Measurements from ENCODE around the gene HNRNPL.
A peak's percentile ranks its signal among the peaks of the same experiment; 100 is the strongest.
"Not testable (repeated sequence)": the region's sequence is repeated elsewhere in the genome, so short reads cannot be mapped to it uniquely, and the experiment has no call there.

Gene HNRNPL

DNA sequence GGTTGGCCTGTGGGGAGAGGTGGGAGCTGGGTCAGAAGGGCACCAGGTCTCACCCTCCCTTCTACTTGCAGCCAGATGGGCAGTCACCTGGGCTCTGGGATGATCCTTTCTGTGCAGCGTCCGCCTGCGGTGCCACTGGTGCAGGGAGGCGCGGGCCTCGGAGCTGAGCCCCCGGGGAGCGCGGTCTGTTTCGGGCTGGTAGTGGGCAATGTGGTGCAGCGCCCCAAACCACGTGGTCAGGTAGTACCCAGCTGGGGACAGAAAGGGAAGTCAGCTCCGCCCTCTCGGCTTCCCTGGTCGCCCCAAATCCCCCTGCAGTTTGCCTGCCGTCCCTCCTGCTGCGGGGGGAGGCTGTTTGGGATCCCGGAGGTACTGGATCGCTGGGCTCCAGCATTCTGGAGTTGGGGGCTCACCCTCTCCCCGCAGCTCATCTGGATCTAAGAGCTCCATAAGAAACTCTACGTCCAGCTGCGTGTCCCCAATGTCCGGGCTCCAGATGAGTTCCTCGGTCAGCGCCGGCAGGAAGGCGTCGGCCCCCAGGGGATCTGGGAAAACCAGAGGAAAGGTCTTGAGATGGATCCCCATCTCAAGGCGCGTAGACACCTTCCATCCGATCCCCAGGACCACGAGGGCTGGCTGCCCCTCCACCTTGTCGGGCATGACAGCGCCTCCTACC, 19.5 kb upstream of the HNRNPL start:
- TF ChIP-seq, protein P1, sequence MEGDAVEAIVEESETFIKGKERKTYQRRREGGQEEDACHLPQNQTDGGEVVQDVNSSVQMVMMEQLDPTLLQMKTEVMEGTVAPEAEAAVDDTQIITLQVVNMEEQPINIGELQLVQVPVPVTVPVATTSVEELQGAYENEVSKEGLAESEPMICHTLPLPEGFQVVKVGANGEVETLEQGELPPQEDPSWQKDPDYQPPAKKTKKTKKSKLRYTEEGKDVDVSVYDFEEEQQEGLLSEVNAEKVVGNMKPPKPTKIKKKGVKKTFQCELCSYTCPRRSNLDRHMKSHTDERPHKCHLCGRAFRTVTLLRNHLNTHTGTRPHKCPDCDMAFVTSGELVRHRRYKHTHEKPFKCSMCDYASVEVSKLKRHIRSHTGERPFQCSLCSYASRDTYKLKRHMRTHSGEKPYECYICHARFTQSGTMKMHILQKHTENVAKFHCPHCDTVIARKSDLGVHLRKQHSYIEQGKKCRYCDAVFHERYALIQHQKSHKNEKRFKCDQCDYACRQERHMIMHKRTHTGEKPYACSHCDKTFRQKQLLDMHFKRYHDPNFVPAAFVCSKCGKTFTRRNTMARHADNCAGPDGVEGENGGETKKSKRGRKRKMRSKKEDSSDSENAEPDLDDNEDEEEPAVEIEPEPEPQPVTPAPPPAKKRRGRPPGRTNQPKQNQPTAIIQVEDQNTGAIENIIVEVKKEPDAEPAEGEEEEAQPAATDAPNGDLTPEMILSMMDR (conservative IDR thresholded peaks at IDR 0.05; ENCODE audit: low read length), result no peak
- peak overlapping the region; percentile 62 for H3K4me3 ChIP-seq (ENCODE audit: low read length)
- DNase-seq (ENCODE audit: low read depth), result no peak

DNA sequence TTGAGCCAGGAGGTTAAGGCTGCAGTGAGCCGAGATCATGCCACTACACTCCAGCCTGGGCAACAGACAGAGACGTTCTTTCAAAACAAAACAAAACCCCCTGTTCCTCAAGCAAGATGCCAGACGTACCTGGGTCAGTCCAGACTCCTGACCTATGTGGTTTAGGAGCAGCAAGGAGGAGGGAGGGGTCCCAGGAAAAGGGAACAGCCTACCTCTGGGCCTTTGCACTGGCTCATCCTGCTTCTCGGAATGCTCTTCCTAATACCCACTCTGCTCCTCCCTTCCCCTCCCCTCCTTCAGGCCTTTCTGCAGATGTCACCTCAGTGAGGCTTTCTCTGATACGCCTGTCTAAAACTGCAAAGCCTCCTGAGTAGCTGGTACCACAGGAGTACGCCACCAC, 18.8 kb upstream of the HNRNPL start:
- TF ChIP-seq, protein P1 (conservative IDR thresholded peaks at IDR 0.05; ENCODE audit: low read length), result no peak
- no peak for DNase-seq (ENCODE audit: low read depth)
- H3K4me3 ChIP-seq (ENCODE audit: low read length), result no peak overlapping the region

DNA sequence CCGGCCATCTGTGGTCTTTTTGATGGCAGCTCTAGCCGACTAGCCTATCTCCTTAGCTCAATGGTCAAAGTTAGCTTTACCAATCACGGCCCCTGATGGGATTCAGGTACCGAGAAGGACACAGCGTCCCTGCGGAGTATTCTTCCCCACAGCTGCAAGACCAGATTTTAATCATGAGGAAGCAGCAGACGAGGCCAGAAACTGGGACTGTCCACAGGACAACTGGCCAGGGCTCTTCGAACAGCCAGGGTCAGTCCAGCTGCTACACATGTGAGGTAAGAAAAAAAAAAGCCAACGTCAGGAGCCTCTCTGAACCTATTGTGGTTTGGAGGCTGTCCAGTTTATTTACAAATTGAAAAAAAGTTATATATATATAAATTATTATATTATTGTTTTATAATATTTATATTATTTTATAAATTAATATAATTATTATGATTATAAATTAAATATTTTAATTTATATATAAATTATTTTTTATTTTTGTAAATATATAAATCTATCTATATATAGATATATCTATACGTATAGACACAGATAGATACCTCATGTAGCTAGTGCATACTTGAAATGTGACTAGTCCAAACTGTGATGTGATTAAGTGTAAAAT, 17.5 kb upstream of the HNRNPL start:
- TF ChIP-seq, protein P1 (conservative IDR thresholded peaks at IDR 0.05; ENCODE audit: low read length), result no peak
- DNase-seq (ENCODE audit: low read depth), result no peak
- H3K4me3 ChIP-seq (ENCODE audit: low read length), result no peak overlapping the region

DNA sequence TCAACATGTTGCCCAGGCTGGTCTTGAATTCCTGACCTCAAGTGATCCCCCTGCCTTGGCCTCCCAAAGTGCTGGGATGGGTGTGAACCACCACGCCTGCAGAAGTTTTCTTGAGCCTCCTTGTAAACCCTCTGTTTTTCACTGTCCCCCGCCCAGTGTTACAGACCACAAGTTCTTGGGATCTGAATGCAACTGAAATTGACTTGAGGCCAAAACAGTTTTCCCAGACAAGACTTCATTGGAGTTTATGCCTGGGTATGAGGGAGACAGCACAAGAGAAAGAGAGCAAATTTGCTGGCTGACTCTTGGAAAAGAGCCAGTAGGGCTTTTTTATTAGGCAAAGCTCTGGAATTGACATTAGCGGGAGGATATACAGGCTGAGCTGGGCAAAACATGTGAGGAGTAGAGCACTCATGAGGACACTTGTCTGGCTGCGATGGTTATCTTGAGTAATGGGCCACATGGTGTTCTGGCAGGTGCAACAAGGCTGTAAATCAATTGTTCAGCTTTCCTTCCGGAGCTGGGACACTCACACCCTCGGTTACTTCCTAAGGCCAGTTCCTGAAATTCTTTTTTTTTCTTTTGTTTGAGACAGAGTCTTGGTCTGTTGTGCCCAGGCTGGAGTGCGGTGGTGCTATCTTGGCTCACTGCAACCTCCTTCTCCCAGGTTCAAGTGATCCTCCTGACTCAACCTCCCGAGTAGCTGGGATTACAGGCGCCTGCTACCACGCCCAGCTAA, 12.7 kb upstream of the HNRNPL start:
- TF ChIP-seq, protein P1 (conservative IDR thresholded peaks at IDR 0.05; ENCODE audit: low read length), result no peak
- peak; percentile 83 for DNase-seq (ENCODE audit: low read depth)

DNA sequence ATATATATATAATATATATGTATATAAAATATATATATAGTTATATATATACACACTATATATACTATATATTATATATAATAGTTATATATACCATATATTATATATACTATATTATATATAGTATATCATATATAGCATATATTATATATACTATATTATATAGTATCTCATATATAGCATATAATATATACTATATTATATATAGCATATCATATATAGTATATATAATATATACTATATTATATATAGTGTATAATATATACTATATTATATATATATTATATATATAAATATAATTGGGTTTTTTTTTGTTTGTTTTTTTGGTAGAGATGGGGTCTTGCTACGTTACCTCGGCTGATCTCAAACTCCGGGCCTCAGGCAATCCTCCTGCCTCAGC, 11.6 kb upstream of the HNRNPL start:
- H3K4me3 ChIP-seq (ENCODE audit: low read length), result no peak overlapping the region
- DNase-seq (ENCODE audit: low read depth), result no peak
- TF ChIP-seq, protein P1 (conservative IDR thresholded peaks at IDR 0.05; ENCODE audit: low read length), result no peak

More for the DNA sequence above, 12.7 kb upstream of the HNRNPL start:
- no peak overlapping the region for H3K4me3 ChIP-seq (ENCODE audit: low read length)

DNA sequence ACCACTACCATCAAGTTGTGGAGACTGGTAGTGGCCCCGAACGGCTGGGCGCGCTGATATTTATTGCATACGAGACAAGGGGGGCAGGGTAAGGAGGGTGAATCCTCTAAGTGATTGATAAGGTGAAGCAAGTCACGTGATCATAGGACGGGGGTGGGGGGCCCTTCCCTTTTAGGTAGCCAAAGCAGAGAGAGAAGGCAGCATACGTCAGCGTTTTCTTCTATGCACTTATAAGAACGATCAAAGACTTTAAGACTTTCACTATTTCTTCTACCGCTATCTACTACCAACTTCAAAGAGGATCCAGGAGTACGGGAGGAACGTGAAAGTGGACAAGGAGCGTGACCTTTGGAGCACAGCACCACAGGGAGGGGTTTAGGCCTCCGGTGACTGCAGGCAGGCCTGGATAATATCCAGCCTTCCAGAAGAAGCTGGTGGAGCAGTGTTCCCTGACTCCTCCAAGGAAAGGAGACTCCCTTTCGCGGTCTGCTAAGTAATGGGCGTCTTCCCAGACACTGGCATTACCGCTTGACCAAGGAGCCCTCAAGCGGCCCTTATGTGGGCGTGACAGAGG, 9.9 kb upstream of the HNRNPL start:
- not testable (repeated sequence) for H3K4me3 ChIP-seq (ENCODE audit: low read length); DNase-seq (ENCODE audit: low read depth)

DNA sequence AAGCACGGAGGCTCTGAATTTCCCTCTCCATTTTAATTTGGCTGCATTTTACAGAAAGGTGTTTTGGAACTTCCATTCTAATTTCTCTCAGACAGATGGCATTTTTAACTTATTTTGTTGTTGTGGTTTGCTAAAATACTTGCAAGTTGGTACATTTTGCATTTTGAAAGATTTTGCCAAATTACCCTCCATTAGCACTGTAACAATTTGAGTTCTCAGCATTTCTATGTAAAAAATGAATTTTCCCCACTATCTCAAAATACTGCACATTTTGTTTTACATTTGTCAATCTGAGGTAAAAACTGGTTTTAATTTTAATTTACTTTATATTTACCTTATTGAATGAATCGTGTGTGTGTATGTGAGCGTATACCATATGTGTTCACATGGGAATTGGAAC, 7.0 kb upstream of the HNRNPL start:
- TF ChIP-seq, protein P1 (conservative IDR thresholded peaks at IDR 0.05; ENCODE audit: low read length), result no peak
- H3K4me3 ChIP-seq (ENCODE audit: low read length), result no peak overlapping the region
- DNase-seq (ENCODE audit: low read depth), result no peak

DNA sequence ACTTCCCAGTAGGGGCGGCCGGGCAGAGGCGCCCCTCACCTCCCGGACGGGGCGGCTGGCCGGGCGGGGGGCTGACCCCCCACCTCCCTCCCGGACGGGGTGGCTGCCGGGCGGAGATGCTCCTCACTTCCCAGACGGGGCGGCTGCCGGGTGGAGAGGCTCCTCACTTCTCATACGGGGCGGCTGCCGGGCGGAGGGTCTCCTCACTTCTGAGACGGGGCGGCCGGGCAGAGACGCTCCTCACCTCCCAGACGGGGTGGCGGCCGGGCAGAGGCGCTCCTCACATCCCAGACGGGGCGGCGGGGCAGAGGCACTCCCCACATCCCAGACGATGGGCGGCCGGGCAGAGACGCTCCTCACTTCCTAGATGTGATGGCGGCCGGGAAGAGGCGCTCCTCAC, 6.0 kb upstream of the HNRNPL start:
- not testable (repeated sequence) for DNase-seq (ENCODE audit: low read depth); H3K4me3 ChIP-seq (ENCODE audit: low read length)

DNA sequence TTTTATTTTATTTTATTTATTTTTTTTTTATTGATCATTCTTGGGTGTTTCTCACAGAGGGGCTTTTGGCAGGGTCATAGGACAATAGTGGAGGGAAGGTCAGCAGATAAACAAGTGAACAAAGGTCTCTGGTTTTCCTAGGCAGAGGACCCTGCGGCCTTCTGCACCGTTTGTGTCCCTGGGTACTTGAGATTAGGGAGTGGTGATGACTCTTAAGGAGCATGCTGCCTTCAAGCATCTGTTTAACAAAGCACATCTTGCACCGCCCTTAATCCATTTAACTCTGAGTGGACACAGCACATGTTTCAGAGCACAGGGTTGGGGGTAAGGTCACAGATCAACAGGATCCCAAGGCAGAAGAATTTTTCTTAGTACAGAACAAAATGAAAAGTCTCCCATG, 5.2 kb upstream of the HNRNPL start:
- DNase-seq (ENCODE audit: low read depth); H3K4me3 ChIP-seq (ENCODE audit: low read length): not testable (repeated sequence)
